HG02943 (cell line): ENCODE measurements around the gene CCL25.
"Not testable (repeated sequence)": the region's sequence is repeated elsewhere in the genome, so short reads cannot be mapped to it uniquely, and the experiment has no call there.

Experiments
- ATAC-seq: cut with Tn5 transposase; IDR thresholded peaks from one replicate; pipeline ENCODE4 v1.9.1; 2021; ENCODE audit warnings: mild to moderate bottlenecking, low read depth, moderate library complexity; ENCODE audit not compliant: unreplicated experiment

Gene CCL25

GRCh38 chr19:8084152-8084551 is 31.6 kb downstream of the CCL25 start:
- ATAC-seq = no peak

- ATAC-seq = no peak
Observed at GRCh38 chr19:8085598-8086408, 33.2 kb downstream of the CCL25 start.

- no peak for ATAC-seq
Observed at GRCh38 chr19:8086849-8087248, 34.3 kb downstream of the CCL25 start.

- ATAC-seq = no peak
Observed at GRCh38 chr19:8087876-8088275, 35.3 kb downstream of the CCL25 start.

GRCh38 chr19:8088752-8089663 is 36.4 kb downstream of the CCL25 start:
- ATAC-seq = no peak

GRCh38 chr19:8089664-8090601 is 37.4 kb downstream of the CCL25 start:
- ATAC-seq = no peak

GRCh38 chr19:8090950-8091349 is 38.4 kb downstream of the CCL25 start:
- no peak for ATAC-seq

- ATAC-seq = no peak
Observed at GRCh38 chr19:8093740-8094139, 41.2 kb downstream of the CCL25 start.

GRCh38 chr19:8094336-8094735 is 41.8 kb downstream of the CCL25 start:
- ATAC-seq = no peak

- no peak for ATAC-seq
Observed at GRCh38 chr19:8095354-8095886, 42.9 kb downstream of the CCL25 start.

GRCh38 chr19:8096071-8096470 is 43.5 kb downstream of the CCL25 start:
- ATAC-seq = no peak

GRCh38 chr19:8097198-8097597 is 44.6 kb downstream of the CCL25 start:
- no peak for ATAC-seq

- no peak for ATAC-seq
Observed at GRCh38 chr19:8097681-8098567, 45.4 kb downstream of the CCL25 start.

- no peak for ATAC-seq
Observed at GRCh38 chr19:8101311-8101710, 48.8 kb downstream of the CCL25 start.

- not testable (repeated sequence) for ATAC-seq
Observed at GRCh38 chr19:8101910-8102309, 49.4 kb downstream of the CCL25 start.

- ATAC-seq = no peak
Observed at GRCh38 chr19:8105471-8105870, 52.9 kb downstream of the CCL25 start.

GRCh38 chr19:8107301-8107903 is 54.8 kb downstream of the CCL25 start:
- no peak for ATAC-seq

- no peak for ATAC-seq
Observed at GRCh38 chr19:8108560-8109445, 56.2 kb downstream of the CCL25 start.
